ENCODE data around the gene NRP1. TPM values are rescaled to one million over a fixed set of nuclear protein-coding genes. Genes with fewer than 3 reads are reported as not detected.

The NRP1 gene
- total and polyA plus RNA-seq, 2 donors (not counting 3 experiments of a cell fraction or from before 2014, with no cell fraction given) = 122 to 306 TPM

- POLR2A ChIA-PET = no interaction called here
These were observed 1.5 kb upstream of the NRP1 start for GRCh38 chr10:33335801-33336581.

More at GRCh38 chr10:33335801-33336581, 1.5 kb upstream of the NRP1 start:
- H3K27me3 ChIP-seq (ENCODE audit: control insufficient read depth in 2 of 2, insufficient read depth in 2 of 2, low read length in 2 of 2) = no peaks in the 10 kb centered on the region
- TF ChIP-seq MAX (IDR thresholded peaks at IDR 0.05; ENCODE audit: insufficient read depth, insufficient read length) (no peak), EZH2 (IDR thresholded peaks at IDR 0.05; ENCODE audit: borderline replicate concordance, low read depth, low read length, severe bottlenecking) (no peak), JUN (IDR thresholded peaks at IDR 0.05; ENCODE audit: borderline replicate concordance, insufficient read depth, insufficient read length, low read depth) (no peak), GATA2 (IDR thresholded peaks at IDR 0.05; ENCODE audit: insufficient read depth, insufficient read length, low read depth, low read length) (no peak), POLR2AphosphoS5 (IDR thresholded peaks at IDR 0.05; ENCODE audit: insufficient read depth, low read depth, low read length) (no peak), CTCF (IDR thresholded peaks at IDR 0.05; ENCODE audit: extremely low read depth in 1 of 2, insufficient read depth in 1 of 2, low read depth in 1 of 2, low read length in 2 of 2) (no peak), POLR2A (IDR thresholded peaks at IDR 0.05; ENCODE audit: low read depth, low read length) (no peak), FOS (IDR thresholded peaks at IDR 0.05; ENCODE audit: borderline replicate concordance, insufficient read depth, low read length) (no peak), MYC (IDR thresholded peaks at IDR 0.05; ENCODE audit: low read depth, low read length) (no peak)
- peaks cover 56% of the 10 kb centered on the region for H3K79me2 ChIP-seq (ENCODE audit: control insufficient read depth, insufficient read depth, low read length)
- H3K4me2 ChIP-seq (ENCODE audit: insufficient read depth, low read length) = peak overlapping the region; percentile 75
- H3K9me3 ChIP-seq (replicated peaks; ENCODE audit: control insufficient read depth, insufficient read depth, low read length) = no peaks in the 10 kb centered on the region
- peak overlapping the region; percentile 78 for H3K9ac ChIP-seq (replicated peaks; ENCODE audit: extremely low read depth, insufficient read depth, low read length)
- no TSS peak for BruUV-seq (replicated peaks)
- H3K36me3 ChIP-seq (ENCODE audit: control insufficient read depth in 2 of 2, extremely low read depth in 1 of 2, insufficient read depth in 2 of 2, low read length in 2 of 2) = no peaks in the 10 kb centered on the region
- peaks cover 29% of the 10 kb centered on the region for H3K4me1 ChIP-seq (ENCODE audit: control insufficient read depth, extremely low read depth, insufficient read depth, low read length)
- peak; percentile 63 for FAIRE-seq
- no peaks in the 10 kb centered on the region for H4K20me1 ChIP-seq (replicated peaks; ENCODE audit: control insufficient read depth, extremely low read depth, insufficient read depth, low read length)
- CTCF ChIA-PET = interaction anchor here (0.8 to 6.2 kb wide), 11 partner anchors 22 to 1302 kb away, joined by 3 to 61 read pairs (median 3); no protein-coding TSS in a partner anchor
- dilution Hi-C loops (cut with MboI; ENCODE audit: extremely low pct_ligation_motif_present, low sequenced_read_pairs) = no loop called here
- intact Hi-C loops (cut with micrococcal nuclease) = loop anchor here (10.0 kb wide), 3 partner anchors 329 to 919 kb away; no protein-coding TSS in a partner anchor
- peak overlapping the region; percentile 37 for H3K27ac ChIP-seq (ENCODE audit: insufficient read depth, low read depth, low read length)
- H3K9me1 ChIP-seq (replicated peaks; ENCODE audit: control insufficient read depth, extremely low read depth, insufficient read depth, low read length) = no peaks in the 10 kb centered on the region
- H3K4me3 ChIP-seq (replicated peaks in 1 of 3; ENCODE audit: insufficient read depth in 1 of 3, low read depth in 1 of 3, low read length in 3 of 3) = peak overlapping the region; percentile 90 to 100 (median 97)
- DNase-seq (ENCODE audit: low read depth, low spot score) = peak; percentile 36
- peak overlapping the region; percentile 81 for H2AFZ ChIP-seq (ENCODE audit: low read depth, low read length)

All from endothelial cell of umbilical vein (primary cell).